ENCODE results near the gene CTNNAL1.

Gene CTNNAL1

GRCh38 chr9:109027176-109027575 is 13.9 kb upstream of the CTNNAL1 start:
- DNase-seq, result no peak

- no peak for DNase-seq
Observed at GRCh38 chr9:109026306-109026705, 13.0 kb upstream of the CTNNAL1 start.

GRCh38 chr9:109022873-109023272 is 9.6 kb upstream of the CTNNAL1 start:
- no peak for DNase-seq

GRCh38 chr9:109020581-109021511 is 7.5 kb upstream of the CTNNAL1 start:
- no peak for DNase-seq

GRCh38 chr9:109020113-109020512 is 6.8 kb upstream of the CTNNAL1 start:
- no peak for DNase-seq

GRCh38 chr9:109019420-109019819 is 6.1 kb upstream of the CTNNAL1 start:
- DNase-seq, result no peak

- DNase-seq, result no peak
Observed at GRCh38 chr9:109017493-109017892, 4.2 kb upstream of the CTNNAL1 start.

- DNase-seq, result no peak
Observed at GRCh38 chr9:109017061-109017460, 3.8 kb upstream of the CTNNAL1 start.

GRCh38 chr9:109016132-109016531 is 2.8 kb upstream of the CTNNAL1 start:
- DNase-seq, result no peak

- DNase-seq, result no peak
Observed at GRCh38 chr9:109014608-109015280, 1.4 kb upstream of the CTNNAL1 start.

- DNase-seq, result no peak
Observed at GRCh38 chr9:109013679-109014607, 644 bp upstream of the CTNNAL1 start.

- DNase-seq, result no peak
Observed at GRCh38 chr9:109012009-109012875, 1.1 kb downstream of the CTNNAL1 start.

- no peak for DNase-seq
Observed at GRCh38 chr9:109011231-109011671, 2.0 kb downstream of the CTNNAL1 start.

GRCh38 chr9:109010746-109011145 is 2.6 kb downstream of the CTNNAL1 start:
- DNase-seq, result no peak

- no peak for DNase-seq
Observed at GRCh38 chr9:109005678-109006077, 7.6 kb downstream of the CTNNAL1 start.

GRCh38 chr9:109003116-109003515 is 10.2 kb downstream of the CTNNAL1 start:
- DNase-seq, result no peak

- no peak for DNase-seq
Observed at GRCh38 chr9:109002141-109002540, 11.2 kb downstream of the CTNNAL1 start.

- DNase-seq, result no peak
Observed at GRCh38 chr9:109001275-109001676, 12.0 kb downstream of the CTNNAL1 start.

- DNase-seq, result no peak
Observed at GRCh38 chr9:108997112-108997511, 16.2 kb downstream of the CTNNAL1 start.

GRCh38 chr9:108996643-108997042 is 16.7 kb downstream of the CTNNAL1 start:
- DNase-seq, result no peak

- DNase-seq, result peak; percentile 37
Observed at GRCh38 chr9:108994695-108995094, 18.6 kb downstream of the CTNNAL1 start.

GRCh38 chr9:108991479-108991878 is 21.8 kb downstream of the CTNNAL1 start:
- DNase-seq, result no peak
